MG63 (cell line): ENCODE results near the gene SNTB2. TPM values are rescaled to one million over a fixed set of nuclear protein-coding genes. Genes with fewer than 3 reads are reported as not detected.
"Not testable (repeated sequence)": the region's sequence is repeated elsewhere in the genome, so short reads cannot be mapped to it uniquely, and the experiment has no call there.

Experiments
- DNase-seq: peaks from one replicate; pipeline ENCODE4 v3.0.0-alpha.2; 2020
- H3K27me3 ChIP-seq: fragments of 250-450 bp; sonication (Bioruptor Pico); 2 replicates; pipeline ENCODE4 v1.5.1; 2020; ENCODE audit warnings: mild to moderate bottlenecking, moderate library complexity
- H3K36me3 ChIP-seq: fragments of 250-450 bp; sonication (Bioruptor Pico); 2 replicates; pipeline ENCODE4 v1.5.1; 2020; ENCODE audit warnings: mild to moderate bottlenecking, moderate library complexity
- H3K4me3 ChIP-seq: fragments of 250-450 bp; sonication (Bioruptor Pico); 2 replicates; pipeline ENCODE4 v1.5.1; 2020; ENCODE audit warnings: mild to moderate bottlenecking, moderate library complexity
- H3K9me3 ChIP-seq: fragments of 250-450 bp; sonication (Bioruptor Pico); 2 replicates; pipeline ENCODE4 v1.5.1; 2020; ENCODE audit warnings: mild to moderate bottlenecking, moderate library complexity
- total RNA-seq: library from RNA; depleted of rRNA; stranded (reverse); fragments of >200 nt; shearing (Covaris generic); gene quantifications from 2 replicates; pipeline ENCODE4 v1.2.3, GENCODE V29; 2014; ENCODE audit warnings: low replicate concordance

The SNTB2 gene
- total RNA-seq, 1 experiment from 2014 or later = 13.1 TPM

DNA sequence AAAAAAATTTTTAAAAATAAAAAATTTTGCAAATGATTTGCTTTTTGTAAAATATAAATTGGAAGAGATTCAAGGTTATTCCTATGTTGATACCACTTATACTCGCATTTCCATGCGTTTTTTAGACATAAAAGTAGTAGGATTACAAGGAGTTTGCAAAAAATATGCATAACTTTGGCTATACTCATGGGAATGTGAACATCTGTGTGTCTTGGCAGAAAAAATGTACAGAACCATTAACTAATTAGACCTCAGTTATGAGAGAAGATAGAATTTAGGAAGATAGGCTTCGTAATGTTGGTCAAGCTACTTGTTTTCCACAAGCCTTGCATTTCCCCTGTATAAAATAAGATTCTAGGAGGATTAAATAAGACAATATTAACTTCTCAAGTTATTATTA, 63.1 kb downstream of the SNTB2 start:
- H3K36me3 ChIP-seq = peaks cover 5% of the 10 kb centered on the region
- H3K4me3 ChIP-seq = no peak overlapping the region
- H3K9me3 ChIP-seq = no peaks in the 10 kb centered on the region
- no peak for DNase-seq
- no peaks in the 10 kb centered on the region for H3K27me3 ChIP-seq

DNA sequence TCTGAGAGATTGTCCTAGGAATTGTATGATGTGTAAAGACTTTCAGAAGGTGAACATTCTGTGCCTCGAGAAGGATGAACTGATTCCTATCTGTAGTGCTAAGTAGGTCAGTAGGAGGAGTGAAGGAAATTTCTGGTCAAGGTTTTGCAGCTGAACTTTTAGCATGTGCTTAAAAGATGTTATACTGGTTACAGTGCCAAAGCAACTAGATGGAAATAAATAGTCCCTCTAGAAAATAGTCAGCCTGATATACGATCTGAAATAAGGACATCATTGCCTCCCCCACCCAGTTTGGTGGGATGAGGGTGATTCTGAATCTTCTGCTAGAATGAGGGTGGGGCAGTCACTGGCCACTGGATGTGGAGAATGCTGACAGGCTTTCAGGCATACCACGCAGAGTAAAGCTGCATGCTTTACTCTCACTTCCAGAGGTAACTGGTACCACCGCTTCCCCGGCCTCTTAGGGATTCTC, 66.9 kb downstream of the SNTB2 start:
- H3K27me3 ChIP-seq = no peaks in the 10 kb centered on the region

DNA sequence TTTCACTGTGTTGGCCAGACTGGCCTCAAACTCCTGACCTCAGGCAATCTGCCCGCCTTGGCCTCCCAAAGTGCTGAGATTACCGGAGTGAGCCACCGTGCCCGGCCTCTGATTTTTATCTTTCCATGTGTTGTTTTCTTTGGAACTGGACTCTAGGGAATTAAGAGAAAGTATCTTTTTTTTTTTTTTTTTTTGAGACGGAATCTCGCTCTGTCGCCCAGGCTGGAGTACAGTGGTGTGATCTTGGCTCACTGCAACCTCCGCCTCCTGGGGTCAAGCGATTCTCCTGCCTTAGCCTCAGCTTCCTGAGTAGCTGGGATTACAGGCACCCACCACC, 72.4 kb downstream of the SNTB2 start:
- not testable (repeated sequence) for DNase-seq, H3K4me3 ChIP-seq, H3K27me3 ChIP-seq, H3K36me3 ChIP-seq, H3K9me3 ChIP-seq

More for the DNA sequence above, 66.9 kb downstream of the SNTB2 start:
- no peaks in the 10 kb centered on the region for H3K9me3 ChIP-seq
- no peak for DNase-seq
- no peaks in the 10 kb centered on the region for H3K36me3 ChIP-seq
- no peak overlapping the region for H3K4me3 ChIP-seq

DNA sequence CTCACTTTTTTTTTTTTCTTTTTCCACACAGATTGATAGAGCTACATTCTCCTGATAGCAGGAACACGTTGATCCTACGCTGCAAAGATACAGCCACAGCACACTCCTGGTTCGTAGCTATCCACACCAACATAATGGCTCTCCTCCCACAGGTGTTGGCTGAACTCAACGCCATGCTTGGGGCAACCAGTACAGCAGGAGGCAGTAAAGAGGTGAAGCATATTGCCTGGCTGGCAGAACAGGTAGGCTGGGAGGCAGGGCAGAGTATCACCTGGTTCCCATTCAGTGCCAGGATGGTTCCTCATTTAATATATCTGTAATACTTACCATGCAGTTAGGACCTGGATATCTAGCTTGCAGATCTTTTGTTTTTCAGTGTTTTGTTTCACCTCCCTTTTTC, 73.1 kb downstream of the SNTB2 start:
- Histone ChIP-seq H3K9me3 (no peaks in the 10 kb centered on the region), H3K27me3 (no peaks in the 10 kb centered on the region), H3K4me3 (no peak overlapping the region), H3K36me3 (peaks cover 3% of the 10 kb centered on the region)
- no peak for DNase-seq

DNA sequence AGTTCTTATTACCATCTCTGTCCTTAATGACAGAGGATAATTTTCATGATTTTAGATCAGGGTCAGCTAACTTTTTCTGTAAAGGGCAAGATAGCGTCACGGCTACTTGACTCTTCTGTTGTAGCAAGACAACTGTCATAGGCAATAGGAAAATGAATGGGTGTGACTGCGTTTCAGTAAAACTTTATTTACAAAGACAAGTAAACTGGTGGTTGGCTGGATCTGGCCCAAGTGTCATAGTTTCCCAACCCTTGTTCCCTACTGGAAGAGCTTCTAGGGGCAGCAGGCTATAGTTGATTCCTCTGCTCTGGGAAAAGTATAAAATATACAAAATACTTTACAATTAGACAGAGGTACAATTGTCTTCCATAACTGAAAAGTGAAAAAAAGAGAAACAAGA, 73.5 kb downstream of the SNTB2 start:
- H3K4me3 ChIP-seq = no peak overlapping the region
- DNase-seq = no peak

DNA sequence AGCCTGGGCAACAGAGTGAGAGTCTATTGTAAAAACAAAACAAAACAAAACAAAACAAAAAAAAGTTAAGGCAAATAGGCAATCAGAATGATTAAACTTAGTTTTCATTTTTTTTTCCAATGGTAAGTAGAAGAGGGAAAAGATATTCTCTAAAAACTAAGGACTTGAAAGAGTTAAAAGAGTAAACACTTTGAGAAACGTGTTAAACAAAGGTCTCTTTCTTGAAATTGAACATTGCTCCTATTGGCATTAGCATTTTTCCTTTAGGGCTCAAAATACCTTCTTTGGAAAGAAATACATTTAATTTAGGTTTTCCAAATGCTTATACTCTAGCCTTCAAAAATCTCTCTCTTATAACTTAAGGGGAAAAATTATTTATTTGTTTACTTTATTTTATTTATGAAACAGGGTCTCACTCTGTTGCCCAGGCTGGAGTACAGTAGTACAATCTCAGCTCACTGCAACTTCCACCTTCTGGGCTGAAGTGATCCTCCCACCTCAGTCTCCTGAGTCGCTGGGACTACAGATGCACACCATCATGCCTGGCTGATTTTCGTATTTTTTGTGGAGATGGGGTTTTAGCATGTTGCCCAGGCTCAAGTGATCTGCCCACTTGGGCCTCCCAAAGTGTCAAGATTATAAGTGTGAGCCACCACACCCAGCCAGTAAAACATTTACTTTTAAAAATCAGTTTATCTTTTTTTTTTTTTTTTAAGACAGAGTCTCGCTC, 79.5 kb downstream of the SNTB2 start:
- Histone ChIP-seq H3K9me3 (no peaks in the 10 kb centered on the region), H3K36me3 (peaks cover 3% of the 10 kb centered on the region), H3K27me3 (no peaks in the 10 kb centered on the region), H3K4me3 (no peak overlapping the region)
- no peak for DNase-seq

More for the DNA sequence above, 73.5 kb downstream of the SNTB2 start:
- H3K9me3 ChIP-seq = no peaks in the 10 kb centered on the region
- H3K36me3 ChIP-seq = peaks cover 3% of the 10 kb centered on the region
- H3K27me3 ChIP-seq = no peaks in the 10 kb centered on the region

DNA sequence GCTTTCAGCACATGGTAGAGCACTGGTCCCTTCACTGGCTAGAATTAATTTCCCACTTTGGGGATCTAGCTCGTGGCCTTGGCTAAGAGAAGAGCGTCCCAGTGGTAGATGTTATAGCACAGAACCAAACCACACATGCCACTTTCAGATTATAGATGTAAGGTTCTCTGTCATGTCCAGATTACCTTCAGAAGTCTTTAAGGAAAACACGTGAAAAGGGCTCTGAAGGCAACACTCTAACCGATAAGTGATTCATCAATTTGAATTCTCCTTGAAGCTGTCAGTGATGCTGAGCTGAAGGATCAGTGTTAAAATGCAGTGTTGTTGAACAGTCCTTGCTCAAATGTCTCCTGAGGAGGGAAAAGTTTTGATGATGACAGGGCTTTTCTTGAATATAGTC, 80.7 kb downstream of the SNTB2 start:
- peaks cover 6% of the 10 kb centered on the region for H3K36me3 ChIP-seq
- no peak for DNase-seq
- H3K4me3 ChIP-seq = no peak overlapping the region
- no peaks in the 10 kb centered on the region for H3K27me3 ChIP-seq
- no peaks in the 10 kb centered on the region for H3K9me3 ChIP-seq

DNA sequence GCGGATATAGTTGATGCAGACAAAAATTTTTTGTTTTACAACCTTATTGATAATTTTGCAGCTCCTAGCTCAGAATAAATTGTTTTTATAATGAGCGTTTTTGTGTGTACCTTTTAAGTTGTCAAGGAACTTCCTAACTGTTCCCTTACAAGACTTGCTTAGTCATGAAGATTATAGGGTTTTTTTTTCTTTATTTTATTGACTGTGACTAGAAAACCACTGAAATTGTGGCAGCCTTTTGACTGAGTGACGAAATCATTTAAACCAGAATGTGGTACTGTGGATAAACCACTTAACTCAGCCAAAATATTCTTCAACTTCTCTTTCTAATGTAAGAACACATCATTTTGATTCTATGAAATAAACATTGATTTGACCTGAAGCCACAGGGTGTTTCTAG, 83.4 kb downstream of the SNTB2 start:
- Histone ChIP-seq H3K27me3 (no peaks in the 10 kb centered on the region), H3K9me3 (no peaks in the 10 kb centered on the region), H3K36me3 (peaks cover 6% of the 10 kb centered on the region), H3K4me3 (no peak overlapping the region)
- no peak for DNase-seq

DNA sequence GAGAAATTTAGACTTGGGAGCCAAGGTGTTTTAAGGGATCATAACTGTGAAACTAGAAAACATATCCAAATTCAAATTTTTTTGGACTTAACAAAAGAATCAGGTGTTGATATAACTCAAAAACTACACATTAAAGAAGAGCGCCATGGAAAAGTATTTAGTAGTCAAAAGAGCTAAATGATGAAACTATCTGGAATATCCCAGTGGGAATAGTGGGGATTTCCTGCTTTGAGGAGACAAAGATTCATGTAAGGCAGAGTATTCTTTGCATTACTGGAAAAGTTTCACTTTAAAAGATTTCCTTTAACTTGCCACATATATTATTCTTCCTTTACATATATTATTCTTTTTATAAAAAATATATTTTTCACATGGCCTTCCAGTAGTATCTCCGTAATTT, 83.9 kb downstream of the SNTB2 start:
- Histone ChIP-seq H3K9me3 (no peaks in the 10 kb centered on the region), H3K27me3 (no peaks in the 10 kb centered on the region), H3K4me3 (no peak overlapping the region), H3K36me3 (peaks cover 6% of the 10 kb centered on the region)
- DNase-seq = no peak

DNA sequence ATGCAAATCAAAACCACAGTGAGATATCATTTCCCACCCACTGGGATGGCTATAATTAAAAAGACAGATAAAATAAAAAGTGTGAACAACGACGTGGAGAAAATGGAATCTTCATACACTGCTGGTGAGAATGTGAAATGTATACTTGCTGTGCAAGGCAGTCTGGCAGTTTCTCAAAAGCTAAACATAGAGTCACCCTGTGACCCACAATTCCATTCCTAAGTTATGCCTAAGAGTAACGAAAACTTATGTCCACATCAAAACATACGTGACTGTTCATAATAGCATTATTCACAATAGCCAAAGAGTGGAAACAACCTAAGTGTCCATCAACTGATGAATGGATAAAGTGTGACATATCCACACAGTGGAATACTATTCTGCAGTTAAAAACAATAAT, 86.0 kb downstream of the SNTB2 start:
- no peak for DNase-seq
- Histone ChIP-seq H3K27me3 (no peaks in the 10 kb centered on the region), H3K36me3 (peaks cover 6% of the 10 kb centered on the region)

DNA sequence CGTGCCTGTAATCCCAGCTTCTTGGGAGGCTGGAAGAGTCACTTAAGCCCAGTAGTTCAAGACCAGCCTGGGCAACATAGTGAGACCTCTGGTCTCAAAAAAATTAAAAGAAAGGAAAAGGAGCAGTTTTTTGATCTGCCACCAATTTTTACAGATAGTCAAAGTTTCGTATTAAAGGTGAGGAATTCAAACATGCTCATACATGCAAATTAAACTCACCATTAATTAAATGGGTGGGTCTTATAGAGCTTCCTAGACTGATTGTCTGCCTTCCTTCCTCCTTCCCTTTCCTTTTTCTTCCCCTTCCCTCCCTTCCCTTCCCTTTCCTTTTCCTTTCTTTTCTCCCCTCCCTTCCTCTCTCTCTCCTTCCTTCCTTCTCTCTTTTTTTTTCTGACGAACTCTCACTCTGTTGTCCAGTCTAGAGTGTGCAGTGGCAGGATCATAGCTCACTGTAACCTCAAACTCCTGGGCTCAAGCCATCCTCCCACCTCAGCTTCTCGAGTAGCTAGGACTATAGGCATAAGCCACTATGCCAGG, 87.8 kb downstream of the SNTB2 start:
- H3K9me3 ChIP-seq = no peaks in the 10 kb centered on the region
- DNase-seq = peak; percentile 9
- no peak overlapping the region for H3K4me3 ChIP-seq
- H3K27me3 ChIP-seq = no peaks in the 10 kb centered on the region
- H3K36me3 ChIP-seq = peaks cover 6% of the 10 kb centered on the region

More for the DNA sequence above, 86.0 kb downstream of the SNTB2 start:
- Histone ChIP-seq H3K4me3 (no peak overlapping the region), H3K9me3 (no peaks in the 10 kb centered on the region)

DNA sequence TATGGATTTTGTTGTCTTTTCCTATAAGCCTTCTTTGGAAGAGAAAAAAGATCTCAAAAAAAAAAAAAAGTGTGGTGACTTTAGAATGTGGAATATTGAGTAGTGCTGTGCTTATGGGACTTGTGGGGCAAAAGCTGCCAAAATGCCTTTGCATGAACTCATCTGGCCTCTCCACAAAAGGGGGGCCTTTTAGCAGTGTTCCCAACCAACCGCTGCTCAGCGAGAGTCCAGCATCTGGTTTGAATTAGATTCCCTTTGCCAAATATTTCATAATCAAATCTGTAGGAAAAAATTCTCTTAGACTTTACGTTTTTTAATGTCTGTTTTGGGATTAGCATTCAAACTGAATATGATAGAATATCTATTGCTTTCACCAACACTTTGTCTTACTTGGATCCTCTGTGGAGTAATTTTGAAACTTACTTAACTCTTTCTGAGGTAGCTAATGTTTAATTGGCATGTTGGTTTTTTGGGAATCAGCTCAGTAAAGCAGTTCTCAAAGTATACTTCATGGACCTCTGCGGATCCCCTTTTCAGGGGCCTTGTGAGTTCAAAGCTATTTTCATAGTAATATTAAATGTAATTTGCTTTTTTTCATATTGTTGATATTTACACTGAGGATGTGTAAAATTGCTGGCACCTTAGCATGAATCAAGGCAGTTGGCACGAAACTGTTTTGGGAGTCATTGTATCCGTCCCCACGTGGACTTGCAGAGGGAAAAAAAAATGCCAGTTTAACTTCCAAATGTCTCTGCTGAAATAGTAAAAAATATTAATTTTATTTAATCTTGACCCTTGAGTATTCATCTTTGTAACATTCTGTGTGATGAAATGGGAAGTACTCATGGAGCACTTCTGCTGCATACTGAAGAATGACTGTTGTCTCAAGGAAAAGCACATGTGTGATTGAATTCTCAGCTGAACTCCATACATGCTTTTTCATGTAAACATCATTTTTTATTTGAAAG, 89.5 kb downstream of the SNTB2 start:
- no peaks in the 10 kb centered on the region for H3K27me3 ChIP-seq
- no peak overlapping the region for H3K4me3 ChIP-seq
- H3K36me3 ChIP-seq = peaks cover 3% of the 10 kb centered on the region
- H3K9me3 ChIP-seq = no peaks in the 10 kb centered on the region
- peak; percentile 87 for DNase-seq

DNA sequence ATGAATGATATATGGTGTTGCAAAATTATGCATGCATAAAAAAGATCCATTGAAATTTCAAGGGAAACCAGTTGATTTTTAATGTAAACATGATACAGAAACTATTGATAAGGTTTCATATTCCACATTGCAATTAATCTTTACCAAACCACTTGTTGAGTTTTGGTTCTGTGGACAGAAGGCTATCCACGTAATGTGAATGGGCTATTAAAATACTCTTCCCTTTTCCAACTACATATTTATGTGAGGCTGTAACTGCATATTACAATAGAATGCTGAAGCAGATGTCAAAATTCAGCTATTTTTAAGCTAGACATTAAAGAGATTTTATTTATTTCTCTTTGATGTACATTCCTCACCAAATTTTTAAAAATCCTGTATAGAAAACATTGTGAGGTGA, 90.4 kb downstream of the SNTB2 start:
- no peaks in the 10 kb centered on the region; the same call in 1 of the 2 replicates for H3K36me3 ChIP-seq
- no peaks in the 10 kb centered on the region for H3K27me3 ChIP-seq
- no peaks in the 10 kb centered on the region for H3K9me3 ChIP-seq
- no peak overlapping the region for H3K4me3 ChIP-seq
- no peak for DNase-seq

DNA sequence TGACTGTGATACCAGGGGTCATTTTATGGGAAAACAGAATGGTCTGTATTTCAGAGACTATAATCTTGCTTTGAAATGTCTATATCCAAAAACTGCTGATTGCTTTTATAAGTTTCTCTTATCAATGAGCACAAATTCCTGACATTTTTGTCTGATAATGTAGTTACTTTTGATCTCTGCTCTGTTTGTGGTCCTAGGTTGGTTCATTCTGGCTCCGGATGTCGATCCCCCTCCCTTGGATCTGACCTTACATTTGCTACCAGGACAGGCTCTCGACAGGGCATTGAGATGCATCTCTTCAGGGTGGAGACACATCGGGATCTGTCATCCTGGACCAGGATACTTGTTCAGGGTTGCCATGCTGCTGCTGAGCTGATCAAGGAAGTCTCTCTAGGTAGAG, 96.9 kb downstream of the SNTB2 start:
- Histone ChIP-seq H3K9me3 (no peaks in the 10 kb centered on the region), H3K36me3 (peaks cover 11% of the 10 kb centered on the region), H3K4me3 (no peak overlapping the region), H3K27me3 (no peaks in the 10 kb centered on the region)
- DNase-seq = no peak

DNA sequence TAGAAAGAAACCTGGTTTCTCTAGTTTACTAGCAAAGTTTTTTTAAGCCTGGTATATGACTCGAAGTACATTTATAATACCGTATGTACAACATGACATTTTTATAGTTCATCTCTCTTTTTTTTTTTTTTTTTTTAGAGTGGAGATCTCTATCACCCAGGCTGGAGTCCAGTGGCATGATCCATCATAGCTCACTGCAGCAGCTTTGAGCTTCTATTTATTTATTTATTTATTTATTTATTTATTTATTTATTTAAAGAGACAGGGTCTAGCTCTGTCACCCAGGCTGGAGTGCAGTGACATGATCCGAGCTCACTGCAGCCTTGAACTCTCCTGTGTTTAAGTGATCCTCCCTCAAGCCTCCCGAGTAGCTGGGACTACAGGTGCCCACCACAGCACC, 98.3 kb downstream of the SNTB2 start:
- DNase-seq = no peak
- Histone ChIP-seq H3K36me3 (peaks cover 11% of the 10 kb centered on the region), H3K4me3 (no peak overlapping the region)

DNA sequence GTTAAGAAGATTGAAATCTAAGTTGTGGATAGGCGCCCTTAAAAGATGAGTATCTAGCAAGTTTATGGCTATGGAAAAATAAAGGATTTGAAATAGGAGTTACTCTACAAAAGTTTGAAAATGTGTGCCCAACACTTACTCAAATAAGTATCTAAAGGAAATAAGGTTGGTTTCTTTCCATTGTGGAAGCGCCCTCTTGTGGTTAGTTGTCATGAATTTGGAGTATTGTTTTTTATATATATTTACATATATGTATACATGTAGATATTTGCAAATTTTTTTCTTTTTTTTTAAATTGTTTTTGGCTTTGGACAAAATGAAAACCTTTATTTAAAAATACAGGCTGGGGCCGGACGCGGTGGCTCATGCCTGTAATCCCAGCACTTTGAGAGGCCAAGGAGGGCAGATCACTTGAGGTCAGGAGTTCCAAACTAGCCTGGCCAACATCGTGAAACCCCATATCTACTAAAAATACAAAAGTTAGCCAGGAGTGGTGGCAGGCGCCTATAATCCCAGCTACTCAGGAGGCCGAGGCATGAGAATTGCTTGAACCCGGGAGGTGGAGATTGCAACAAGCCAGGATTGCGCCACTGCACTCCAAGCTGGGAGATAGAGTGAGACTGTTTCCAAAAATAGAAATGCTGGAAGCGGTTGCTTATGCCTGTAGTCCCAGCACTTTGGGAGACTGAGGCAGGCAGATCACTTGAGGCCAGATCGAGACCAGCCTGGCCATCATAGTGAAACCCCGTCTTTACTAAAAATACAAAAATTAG, 100.2 kb downstream of the SNTB2 start:
- Histone ChIP-seq H3K4me3 (no peak overlapping the region), H3K27me3 (no peaks in the 10 kb centered on the region), H3K36me3 (peaks cover 11% of the 10 kb centered on the region), H3K9me3 (no peaks in the 10 kb centered on the region)
- DNase-seq = no peak

More for the DNA sequence above, 98.3 kb downstream of the SNTB2 start:
- Histone ChIP-seq H3K9me3 (no peaks in the 10 kb centered on the region), H3K27me3 (no peaks in the 10 kb centered on the region)

DNA sequence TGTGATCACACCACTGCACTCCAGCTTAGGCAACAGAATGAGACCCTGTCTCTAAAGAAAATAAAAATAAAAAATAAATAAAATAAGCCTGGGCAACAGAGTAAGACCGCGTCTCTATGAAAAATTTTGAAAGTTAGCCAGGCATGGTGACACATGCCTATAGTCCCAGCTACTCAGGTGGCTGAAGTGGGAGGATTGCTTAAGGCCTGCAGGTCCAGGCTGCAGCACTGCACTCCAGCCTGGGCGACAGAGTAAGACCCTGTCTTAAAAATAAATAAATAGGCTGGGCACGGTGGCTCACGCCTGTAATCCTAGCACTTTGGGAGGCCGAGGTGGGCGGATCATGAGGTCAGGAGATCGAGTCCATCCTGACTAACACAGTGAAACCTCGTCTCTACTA, 104.7 kb downstream of the SNTB2 start:
- not testable (repeated sequence) for H3K4me3 ChIP-seq, H3K9me3 ChIP-seq, DNase-seq, H3K27me3 ChIP-seq, H3K36me3 ChIP-seq
